HG03175 (cell line): ENCODE data around the gene STXBP6.

Source experiments
- ATAC-seq: cut with Tn5 transposase; IDR thresholded peaks from one replicate; pipeline ENCODE4 v1.9.1; 2021; ENCODE audit warnings: mild to moderate bottlenecking, moderate library complexity; ENCODE audit not compliant: unreplicated experiment

Gene STXBP6

GRCh38 chr14:24892497-24893051, 157.4 kb downstream of the STXBP6 start:
- no peak for ATAC-seq

GRCh38 chr14:24891987-24892496, 157.9 kb downstream of the STXBP6 start:
- ATAC-seq = no peak

GRCh38 chr14:24890716-24891115, 159.2 kb downstream of the STXBP6 start:
- ATAC-seq = no peak

DNA sequence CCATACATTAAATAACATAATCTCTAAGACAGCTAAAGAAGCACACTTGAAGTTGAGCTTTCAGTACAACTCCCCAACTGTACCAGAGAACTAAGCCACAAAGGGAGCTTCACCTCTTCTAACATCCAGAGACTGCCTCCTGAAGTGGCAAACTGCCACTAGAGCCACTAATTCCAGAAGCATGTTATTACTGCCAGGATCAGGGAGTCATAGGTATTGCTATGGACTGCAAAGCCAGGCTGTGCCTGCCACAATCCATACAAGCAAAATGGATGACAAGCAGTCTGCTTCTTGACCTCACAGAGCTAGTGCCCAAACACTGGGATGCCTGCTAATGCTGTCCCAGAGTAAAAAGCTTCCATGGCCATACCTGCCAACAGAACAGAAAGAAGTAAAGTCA, 160.1 kb downstream of the STXBP6 start:
- ATAC-seq = no peak

GRCh38 chr14:24888532-24888931, 161.4 kb downstream of the STXBP6 start:
- no peak for ATAC-seq

- ATAC-seq = no peak
Observed at GRCh38 chr14:24887623-24888304, 162.2 kb downstream of the STXBP6 start.

GRCh38 chr14:24885410-24885913, 164.5 kb downstream of the STXBP6 start:
- no peak for ATAC-seq

- ATAC-seq = no peak
Observed at GRCh38 chr14:24883576-24883975, 166.4 kb downstream of the STXBP6 start.

- ATAC-seq = no peak
Observed at GRCh38 chr14:24881116-24881893, 168.6 kb downstream of the STXBP6 start.

- no peak for ATAC-seq
Observed at GRCh38 chr14:24880689-24881088, 169.3 kb downstream of the STXBP6 start.

DNA sequence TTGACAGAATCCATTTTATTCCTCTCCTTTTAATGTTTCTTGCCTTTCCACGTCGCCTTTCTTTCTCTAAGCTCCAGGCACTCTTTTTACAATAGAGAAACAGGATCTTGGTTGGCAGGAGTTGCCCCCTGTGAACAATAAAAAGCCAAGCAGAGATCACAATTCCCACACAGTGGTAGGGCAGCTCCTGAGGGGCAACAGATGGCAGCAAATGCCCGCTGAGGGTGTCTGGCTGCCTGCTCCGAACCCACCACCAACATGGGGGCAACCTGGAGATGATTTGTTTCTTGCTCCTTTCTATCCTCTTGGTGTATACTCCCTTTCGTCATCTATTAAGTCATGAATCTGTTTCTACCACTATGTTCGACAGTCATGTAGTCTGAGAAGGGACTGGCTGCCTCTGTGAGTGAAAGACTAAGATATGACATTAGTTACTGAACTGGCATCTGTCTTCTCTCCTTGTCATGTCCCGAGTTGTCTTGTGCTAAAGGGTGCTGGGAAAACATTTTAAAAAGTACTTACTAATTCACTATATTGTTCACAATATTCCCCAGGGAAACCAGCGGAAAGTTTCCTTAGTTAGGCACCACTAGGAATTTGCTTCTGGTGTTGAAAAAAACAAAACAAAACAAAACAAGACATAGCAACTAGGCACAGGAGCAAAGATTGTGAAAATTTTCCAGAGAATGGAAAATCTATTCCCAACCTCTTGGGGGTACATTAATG, 170.1 kb downstream of the STXBP6 start:
- ATAC-seq = no peak

GRCh38 chr14:24876996-24877395, 173.0 kb downstream of the STXBP6 start:
- ATAC-seq = no peak

DNA sequence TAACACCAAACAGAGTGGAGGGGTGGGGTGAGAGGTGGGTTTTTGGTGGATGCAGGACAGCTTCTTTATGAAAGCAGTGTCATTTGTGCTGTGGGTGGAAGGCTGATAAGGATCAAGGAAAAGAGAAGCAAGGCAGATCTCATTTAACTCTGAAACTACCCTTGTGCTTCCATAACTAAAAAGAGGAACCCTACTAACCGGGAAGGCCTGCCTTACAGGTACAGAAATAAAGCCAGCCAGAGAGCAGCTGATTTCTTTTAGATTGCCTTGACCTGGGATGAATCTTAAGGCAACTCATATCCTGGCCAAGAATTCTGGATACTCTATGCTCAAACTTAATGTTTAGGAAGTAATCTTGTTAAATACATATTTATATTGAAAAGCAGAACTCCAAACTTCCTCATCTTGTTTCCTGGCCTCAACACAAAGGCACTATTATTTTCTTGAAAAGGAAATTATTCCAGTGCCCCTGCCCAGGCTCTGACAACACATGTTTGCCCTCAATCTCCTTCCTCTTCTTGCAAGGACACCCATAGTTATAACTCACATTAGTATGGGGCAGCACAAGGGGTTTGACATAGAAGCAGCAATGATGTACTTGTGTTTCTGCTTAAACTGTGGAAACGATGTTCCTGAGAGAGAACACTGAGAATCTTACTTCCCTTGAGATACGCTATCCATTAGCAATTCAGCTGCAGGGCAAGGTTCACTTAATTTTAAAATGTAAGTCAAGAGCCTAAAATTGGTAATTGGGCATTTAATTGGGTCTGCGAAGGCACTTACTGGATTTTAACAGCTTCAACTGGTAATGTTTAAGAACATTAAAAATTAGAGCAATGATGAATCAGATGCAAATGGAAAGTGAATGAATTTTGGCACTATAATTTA, 173.7 kb downstream of the STXBP6 start:
- ATAC-seq = no peak

DNA sequence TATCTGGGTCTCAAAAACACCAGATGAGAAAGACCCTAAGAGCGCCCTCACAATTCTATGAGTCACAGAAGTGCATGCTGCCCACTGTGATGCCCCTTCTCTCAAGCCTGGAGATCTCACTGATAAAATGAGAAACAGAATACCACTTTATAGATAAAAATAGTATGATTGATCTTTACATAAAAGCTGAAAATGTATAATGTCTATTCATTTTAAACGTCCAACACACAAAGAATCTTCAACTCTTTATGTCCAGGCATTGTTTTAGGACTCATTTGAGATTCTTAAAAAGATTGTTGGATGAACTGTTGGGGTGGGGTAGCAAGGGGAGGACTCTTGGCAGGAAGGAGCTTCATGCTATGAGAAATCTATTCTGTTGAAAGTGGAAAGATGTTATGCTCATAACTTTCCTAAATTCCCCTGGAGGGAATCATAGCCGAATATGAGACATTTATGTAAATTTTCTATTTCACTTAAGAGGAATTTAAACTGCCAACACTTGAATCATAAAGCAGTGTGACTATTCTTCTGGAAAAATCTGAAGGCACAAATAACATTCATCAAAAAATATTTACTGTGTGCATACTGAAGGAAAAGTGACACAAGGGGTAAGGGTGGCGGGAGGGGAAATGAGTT, 174.6 kb downstream of the STXBP6 start:
- ATAC-seq = no peak

GRCh38 chr14:24874514-24875202, 175.3 kb downstream of the STXBP6 start:
- ATAC-seq = no peak

- ATAC-seq = no peak
Observed at GRCh38 chr14:24873551-24873950, 176.4 kb downstream of the STXBP6 start.

- no peak for ATAC-seq
Observed at GRCh38 chr14:24870949-24871701, 178.8 kb downstream of the STXBP6 start.

GRCh38 chr14:24868389-24868788, 181.6 kb downstream of the STXBP6 start:
- no peak for ATAC-seq
